CMK (cell line): ENCODE data around the gene HNRNPUL1.

Experiments
- DNase-seq: peaks from one replicate; pipeline ENCODE4 v3.0.0-alpha.2; 2010; ENCODE audit warnings: low read depth

The HNRNPUL1 gene

GRCh38 chr19:41234512-41235168 lies 29.5 kb upstream of the HNRNPUL1 start:
- DNase-seq = no peak

DNA sequence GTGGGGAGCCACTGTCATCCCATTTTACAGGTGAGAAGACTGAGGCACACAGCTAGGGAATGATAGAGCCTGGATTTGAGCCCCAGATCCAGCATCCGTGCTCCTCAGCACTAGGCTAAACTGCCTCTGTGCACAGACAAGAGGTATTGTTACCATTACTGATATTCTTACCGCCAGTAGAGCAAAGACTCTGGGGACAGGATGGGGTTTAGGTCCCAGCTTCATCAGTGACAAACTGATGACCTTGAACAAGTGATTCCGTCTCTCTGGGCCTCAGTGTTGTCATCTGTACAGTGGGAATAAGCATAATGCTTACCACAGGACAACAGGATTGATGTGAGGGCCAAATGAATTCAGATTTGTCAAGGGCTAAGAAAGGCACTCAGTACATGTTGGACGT lies 28.7 kb upstream of the HNRNPUL1 start:
- no peak for DNase-seq

DNA sequence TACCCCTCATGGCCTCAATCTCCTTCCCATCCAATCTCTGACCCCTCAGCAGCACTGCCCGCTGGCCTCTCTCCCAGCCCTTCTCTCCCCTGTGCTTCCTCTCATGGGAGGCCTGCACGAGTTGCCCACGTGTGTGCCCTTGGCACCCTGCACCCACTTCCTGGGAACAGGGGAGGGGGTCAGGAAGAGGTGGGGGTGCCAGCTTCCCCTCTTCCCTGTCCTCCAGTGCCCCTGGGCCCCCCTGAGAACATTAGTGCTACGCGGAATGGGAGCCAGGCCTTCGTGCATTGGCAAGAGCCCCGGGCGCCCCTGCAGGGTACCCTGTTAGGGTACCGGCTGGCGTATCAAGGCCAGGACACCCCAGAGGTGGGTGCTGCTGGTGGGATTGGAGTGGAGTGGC lies 25.9 kb upstream of the HNRNPUL1 start:
- DNase-seq = no peak

DNA sequence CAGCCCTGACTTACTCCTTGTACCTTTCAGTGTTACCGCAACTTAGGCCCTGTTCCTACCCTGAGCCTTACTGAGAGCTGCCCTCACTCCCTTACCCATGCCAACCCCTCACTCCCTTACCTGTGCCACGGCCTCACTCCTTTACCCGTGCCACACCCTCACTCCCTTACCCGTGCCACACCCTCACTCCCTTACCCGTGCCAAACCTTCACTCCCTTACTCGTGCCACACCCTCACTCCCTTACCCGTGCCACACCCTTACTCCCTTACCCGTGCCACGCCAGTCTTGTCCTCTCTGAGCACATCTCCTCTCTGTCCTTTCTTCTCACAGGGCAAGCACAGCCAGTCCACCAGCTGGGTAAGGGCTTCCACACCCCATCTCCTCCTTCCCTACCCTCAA lies 24.8 kb upstream of the HNRNPUL1 start:
- DNase-seq = no peak

- no peak for DNase-seq
Observed at GRCh38 chr19:41239961-41240574, 24.1 kb upstream of the HNRNPUL1 start.

GRCh38 chr19:41241859-41242258 lies 22.3 kb upstream of the HNRNPUL1 start:
- no peak for DNase-seq

GRCh38 chr19:41244117-41244516 lies 20.1 kb upstream of the HNRNPUL1 start:
- no peak for DNase-seq

DNA sequence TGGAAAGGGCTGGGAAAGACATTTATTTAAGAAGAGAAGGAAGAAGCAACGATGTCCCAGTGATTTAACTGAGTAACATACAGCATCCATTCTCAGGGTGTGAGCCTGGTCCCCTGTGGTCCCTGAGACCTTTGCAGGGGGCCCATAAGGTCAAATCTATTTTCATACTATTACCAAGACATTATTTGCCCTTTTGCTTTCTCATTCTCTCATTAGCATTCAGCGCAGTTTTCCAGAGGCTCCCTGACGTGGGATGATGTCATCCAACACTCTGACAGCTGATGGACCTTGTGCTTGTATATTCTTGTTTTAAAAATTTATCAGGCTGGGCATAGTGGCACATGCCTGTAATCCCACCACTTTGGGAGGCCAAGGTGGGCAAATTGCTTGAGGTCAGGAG lies 18.3 kb upstream of the HNRNPUL1 start:
- DNase-seq = no peak

DNA sequence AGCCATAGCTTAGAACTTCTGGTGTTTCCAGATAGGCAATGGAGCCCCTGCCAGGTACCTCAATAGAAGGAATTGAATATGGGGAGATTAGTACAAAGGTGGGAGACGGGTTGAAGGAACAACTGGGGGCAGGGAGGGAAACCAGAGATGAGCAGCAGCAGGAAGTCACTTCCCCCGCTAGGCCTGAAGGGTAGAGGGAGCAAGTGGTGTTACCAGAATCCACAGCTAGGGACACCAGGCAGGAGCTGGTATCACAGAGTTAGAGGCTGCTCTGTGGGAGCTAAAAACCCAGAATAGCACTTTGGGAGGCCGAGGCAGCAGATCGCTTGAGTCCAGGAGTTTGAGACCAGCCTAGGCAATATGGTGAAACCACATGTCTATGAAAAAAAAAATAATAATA lies 15.3 kb upstream of the HNRNPUL1 start:
- DNase-seq = no peak

- DNase-seq = no peak
Observed at GRCh38 chr19:41249707-41250423, 14.3 kb upstream of the HNRNPUL1 start.

GRCh38 chr19:41253660-41254059 lies 10.5 kb upstream of the HNRNPUL1 start:
- DNase-seq = no peak

GRCh38 chr19:41255171-41255570 lies 9.0 kb upstream of the HNRNPUL1 start:
- DNase-seq = no peak

- DNase-seq = no peak
Observed at GRCh38 chr19:41261474-41262190, 2.5 kb upstream of the HNRNPUL1 start.

DNA sequence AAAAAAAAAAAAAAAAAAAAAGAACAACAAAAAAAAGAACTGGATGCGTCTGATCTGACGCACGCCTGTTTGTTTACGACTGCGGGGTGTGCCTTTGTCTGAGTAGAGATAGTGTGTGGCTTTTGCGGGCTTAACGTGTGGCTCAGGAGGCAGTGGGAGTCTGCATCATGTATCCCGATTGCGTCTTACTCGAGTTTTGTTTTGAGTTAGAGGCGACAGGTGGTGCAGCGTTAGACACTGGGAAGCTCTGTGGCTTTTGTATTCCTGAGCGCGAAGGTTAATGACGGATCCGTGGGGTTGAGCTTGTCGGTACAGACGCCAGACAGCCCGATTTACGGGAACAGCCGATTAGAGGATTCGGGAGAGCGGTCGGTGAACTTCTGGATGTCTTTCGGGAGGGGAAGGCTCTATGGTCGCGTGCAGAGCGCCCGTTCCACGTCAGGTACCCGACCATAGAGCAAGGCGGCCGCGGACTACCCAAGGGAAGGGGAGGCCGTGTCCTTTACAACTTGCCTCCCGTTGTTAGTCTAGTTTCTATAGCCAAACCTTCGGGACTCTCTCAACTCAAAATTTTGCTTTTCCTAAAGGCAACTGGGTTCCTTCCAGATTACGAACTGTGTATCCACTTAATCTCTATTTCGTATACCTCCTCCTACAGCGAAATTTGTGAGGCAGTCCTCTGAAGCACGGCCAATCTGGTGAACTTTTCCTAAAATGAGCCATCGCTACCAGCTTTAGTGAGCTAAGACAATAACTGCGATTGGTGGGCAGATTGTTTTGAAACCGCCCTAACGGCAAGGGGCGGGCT lies 926 bp upstream of the HNRNPUL1 start:
- peak; percentile 59 for DNase-seq

- DNase-seq = peak; percentile 53
Observed at GRCh38 chr19:41264581-41265394, 616 bp downstream of the HNRNPUL1 start.

GRCh38 chr19:41265395-41266153 lies 1.4 kb downstream of the HNRNPUL1 start:
- no peak for DNase-seq

DNA sequence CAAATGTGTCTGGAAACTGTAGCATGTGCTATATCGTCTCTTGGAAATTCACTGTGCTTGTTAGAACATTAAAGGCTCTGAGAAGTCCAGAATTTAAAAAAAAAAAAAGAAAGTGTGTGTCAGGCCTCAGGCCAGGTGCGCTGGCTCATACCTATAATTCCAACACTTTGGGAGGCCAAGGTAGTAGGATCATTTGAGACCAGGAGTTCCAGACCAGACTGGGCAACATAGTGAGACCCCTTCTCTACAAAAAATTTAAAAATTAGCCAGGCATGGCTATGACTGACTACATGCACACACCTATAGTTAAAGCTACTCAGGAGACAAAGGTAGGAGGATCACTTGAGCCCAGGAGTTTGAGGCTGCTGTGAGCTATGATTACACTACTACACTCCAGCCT lies 4.9 kb downstream of the HNRNPUL1 start:
- no peak for DNase-seq

- DNase-seq = no peak
Observed at GRCh38 chr19:41269571-41269970, 5.4 kb downstream of the HNRNPUL1 start.

GRCh38 chr19:41273076-41273475 lies 8.9 kb downstream of the HNRNPUL1 start:
- no peak for DNase-seq

- no peak for DNase-seq
Observed at GRCh38 chr19:41274802-41275201, 10.6 kb downstream of the HNRNPUL1 start.
